GM23248 (cell line): ENCODE data around the gene MAN1B1. TPM values are rescaled to one million over a fixed set of nuclear protein-coding genes. Genes with fewer than 3 reads are reported as not detected.
A peak's percentile ranks its signal among the peaks of the same experiment; 100 is the strongest.

Experiments
- DNase-seq: peaks from one replicate; pipeline ENCODE4 v3.0.0-alpha.2; 2015
- H2AFZ ChIP-seq: fragments of 200-600 bp; sonication (generic); 2 replicates; pipeline ENCODE4 v1.6.1; 2016; ENCODE audit warnings: antibody characterized with exemption
- H3F3A ChIP-seq: fragments of 200-600 bp; sonication (generic); 2 replicates; pipeline ENCODE4 v1.6.1; 2016; ENCODE audit warnings: mild to moderate bottlenecking, antibody characterized with exemption, mixed run types; ENCODE audit not compliant: insufficient read depth
- H3K27ac ChIP-seq: fragments of 200-600 bp; sonication (generic); 2 replicates; pipeline ENCODE4 v1.5.1; 2016; ENCODE audit warnings: mild to moderate bottlenecking
- H3K27me3 ChIP-seq: fragments of 200-600 bp; sonication (generic); replicated peaks from 2 replicates; pipeline ENCODE4 v1.6.1; 2016; ENCODE audit warnings: mild to moderate bottlenecking; ENCODE audit not compliant: insufficient read depth
- H3K36me3 ChIP-seq: fragments of 200-600 bp; sonication (generic); 2 replicates; pipeline ENCODE4 v1.6.1; 2016; ENCODE audit warnings: low read depth, mild to moderate bottlenecking
- H3K4me1 ChIP-seq: fragments of 200-600 bp; sonication (generic); 2 replicates; pipeline ENCODE4 v1.6.1; 2016; ENCODE audit warnings: mild to moderate bottlenecking; ENCODE audit not compliant: insufficient read depth
- H3K4me2 ChIP-seq: fragments of 200-600 bp; sonication (generic); one replicate; pipeline ENCODE4 v1.6.1; 2016; ENCODE audit warnings: mild to moderate bottlenecking; ENCODE audit not compliant: unreplicated experiment
- H3K4me3 ChIP-seq: fragments of 200-600 bp; sonication (generic); 2 replicates; pipeline ENCODE4 v1.5.1; 2016; ENCODE audit warnings: mild to moderate bottlenecking
- H3K79me2 ChIP-seq: fragments of 200-600 bp; sonication (generic); 2 replicates; pipeline ENCODE4 v1.6.1; 2016; ENCODE audit warnings: mild to moderate bottlenecking; ENCODE audit not compliant: insufficient read depth
- H3K9ac ChIP-seq: fragments of 200-600 bp; sonication (generic); 2 replicates; pipeline ENCODE4 v1.6.1; 2016; ENCODE audit warnings: mild to moderate bottlenecking
- H3K9me2 ChIP-seq: fragments of 200-600 bp; sonication (generic); 2 replicates; pipeline ENCODE4 v1.6.1; 2016; ENCODE audit warnings: mixed run types, mild to moderate bottlenecking, moderate library complexity; ENCODE audit not compliant: insufficient read depth
- H3K9me3 ChIP-seq: fragments of 200-600 bp; sonication (generic); one replicate; pipeline ENCODE4 v1.6.1; 2017; ENCODE audit warnings: low read depth
- H4K20me1 ChIP-seq: fragments of 200-600 bp; sonication (generic); 2 replicates; pipeline ENCODE4 v1.6.0; 2016; ENCODE audit not compliant: insufficient read depth
- EZH2 ChIP-seq: fragments of 200-600 bp; sonication (generic); IDR thresholded peaks from 2 replicates; pipeline ENCODE4 v1.6.1; 2018; ENCODE audit warnings: antibody characterized with exemption, mild to moderate bottlenecking; ENCODE audit not compliant: insufficient read depth, poor library complexity, severe bottlenecking
- EZH2phosphoT487 ChIP-seq: fragments of 200-600 bp; sonication (generic); IDR thresholded peaks from 2 replicates; pipeline ENCODE4 v1.6.1; 2018; ENCODE audit warnings: antibody characterized with exemption, moderate library complexity, mild to moderate bottlenecking, low read depth; ENCODE audit not compliant: insufficient read depth
- WGBS, 2 experiments: methylation state at CpG; one replicate each; pipeline ENCODE4 v1.1.6; 2015 to 2017; ENCODE audit warnings: low lambda C conversion rate in 2 of 2, low coverage in 1 of 2; ENCODE audit errors: missing lambda C conversion rate in 2 of 2; 5-methylcytosine and 5-hydroxymethylcytosine counted together
- in situ Hi-C: fragments of 300-500 bp; cut with MboI; formaldehyde crosslinking; loops from 2 replicates; pipeline ENCODE4 v1.15.0; 2020
- polyA plus RNA-seq: library from polyadenylated mRNA; unstranded; fragments of >200 nt; fragmentation: Nextera tagmentation; extraction: Ambion mirVana; gene quantifications from 2 replicates; pipeline ENCODE4 v1.2.1, GENCODE V29; 2016
- total RNA-seq: library from RNA; depleted of rRNA; stranded (reverse); fragments of >200 nt; shearing (Covaris generic); gene quantifications from 2 replicates; pipeline ENCODE4 v1.2.3, GENCODE V29; 2014

Gene MAN1B1
- total and polyA plus RNA-seq, 2 experiments from 2014 or later, result 101 to 136 TPM

GRCh38 chr9:137064880-137065164 is 22.0 kb upstream of the MAN1B1 start:
- Histone ChIP-seq H3K79me2 (no peaks in the 10 kb centered on the region), H3K27ac (no peak overlapping the region), H3F3A (no peaks in the 10 kb centered on the region), H3K9me2 (no peaks in the 10 kb centered on the region), H3K4me2 (no peak overlapping the region), H3K36me3 (no peaks in the 10 kb centered on the region), H2AFZ (no peak overlapping the region), H3K4me1 (no peaks in the 10 kb centered on the region), H3K9ac (no peak overlapping the region), H3K4me3 (no peak overlapping the region), H4K20me1 (no peaks in the 10 kb centered on the region), H3K27me3 (no peaks in the 10 kb centered on the region), H3K9me3 (no peaks in the 10 kb centered on the region)
- WGBS, 2 experiments, result 40 to 68% methylated on average over 1 to 12 of the region's 12 CpGs
- in situ Hi-C loops, result no loop called here
- TF ChIP-seq EZH2 (no peak), EZH2phosphoT487 (no peak)
- DNase-seq, result no peak

DNA sequence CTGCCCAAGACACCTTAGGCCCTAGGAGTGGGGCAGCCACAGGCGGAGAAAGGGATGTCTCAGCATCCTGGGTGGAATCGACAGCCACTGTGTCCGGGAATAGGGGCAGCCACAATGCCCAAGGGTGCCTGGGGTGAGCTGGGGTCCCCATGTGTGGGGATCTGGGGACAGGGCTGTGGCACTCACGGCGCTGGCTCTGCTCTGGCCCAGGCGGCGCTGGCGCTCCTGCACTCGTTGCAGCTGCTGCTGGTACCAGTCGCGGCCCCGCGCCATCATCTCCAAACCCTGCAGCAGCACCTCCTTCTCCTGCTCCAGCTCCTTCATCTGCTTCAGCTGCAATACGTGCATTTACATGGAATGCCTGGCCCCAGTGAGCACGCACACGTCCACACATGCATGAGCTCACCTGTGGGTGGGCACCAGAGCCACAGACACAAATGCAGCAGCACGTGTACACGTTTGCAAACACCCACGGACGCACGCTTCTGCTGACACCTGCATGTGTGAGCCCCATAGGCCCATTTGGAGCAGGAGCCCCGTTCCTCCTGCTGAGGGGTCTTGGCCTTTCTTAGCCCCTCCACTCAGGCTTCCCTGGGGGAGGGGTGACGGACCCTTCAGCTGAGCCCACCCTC is 21.3 kb upstream of the MAN1B1 start:
- Histone ChIP-seq H3K4me1 (no peaks in the 10 kb centered on the region), H3K27ac (no peak overlapping the region), H2AFZ (no peak overlapping the region), H3K79me2 (no peaks in the 10 kb centered on the region), H3K27me3 (no peaks in the 10 kb centered on the region), H3F3A (no peaks in the 10 kb centered on the region), H3K9ac (no peak overlapping the region), H3K4me2 (no peak overlapping the region), H3K36me3 (no peaks in the 10 kb centered on the region), H3K9me2 (no peaks in the 10 kb centered on the region), H3K4me3 (no peak overlapping the region), H3K9me3 (no peaks in the 10 kb centered on the region), H4K20me1 (no peaks in the 10 kb centered on the region)
- in situ Hi-C loops, result no loop called here
- TF ChIP-seq EZH2, result no peak
- TF ChIP-seq EZH2phosphoT487, result no peak
- 79 to 83% methylated on average over 23 of the region's 23 CpGs for WGBS, 2 experiments
- DNase-seq, result no peak

- Histone ChIP-seq H3K4me2 (no peak overlapping the region), H3K79me2 (no peaks in the 10 kb centered on the region), H3K27ac (no peak overlapping the region), H3K36me3 (no peaks in the 10 kb centered on the region), H3K27me3 (no peaks in the 10 kb centered on the region), H3F3A (no peaks in the 10 kb centered on the region), H3K9me3 (no peaks in the 10 kb centered on the region), H3K9me2 (no peaks in the 10 kb centered on the region), H4K20me1 (no peaks in the 10 kb centered on the region), H3K9ac (no peak overlapping the region), H3K4me3 (no peak overlapping the region), H2AFZ (no peak overlapping the region), H3K4me1 (no peaks in the 10 kb centered on the region)
- 86 to 88% methylated on average over 18 to 26 of the region's 26 CpGs for WGBS, 2 experiments
- no peak for DNase-seq
- in situ Hi-C loops, result no loop called here
- TF ChIP-seq EZH2 (no peak), EZH2phosphoT487 (no peak)
Observed at GRCh38 chr9:137066096-137066861, 20.5 kb upstream of the MAN1B1 start.

DNA sequence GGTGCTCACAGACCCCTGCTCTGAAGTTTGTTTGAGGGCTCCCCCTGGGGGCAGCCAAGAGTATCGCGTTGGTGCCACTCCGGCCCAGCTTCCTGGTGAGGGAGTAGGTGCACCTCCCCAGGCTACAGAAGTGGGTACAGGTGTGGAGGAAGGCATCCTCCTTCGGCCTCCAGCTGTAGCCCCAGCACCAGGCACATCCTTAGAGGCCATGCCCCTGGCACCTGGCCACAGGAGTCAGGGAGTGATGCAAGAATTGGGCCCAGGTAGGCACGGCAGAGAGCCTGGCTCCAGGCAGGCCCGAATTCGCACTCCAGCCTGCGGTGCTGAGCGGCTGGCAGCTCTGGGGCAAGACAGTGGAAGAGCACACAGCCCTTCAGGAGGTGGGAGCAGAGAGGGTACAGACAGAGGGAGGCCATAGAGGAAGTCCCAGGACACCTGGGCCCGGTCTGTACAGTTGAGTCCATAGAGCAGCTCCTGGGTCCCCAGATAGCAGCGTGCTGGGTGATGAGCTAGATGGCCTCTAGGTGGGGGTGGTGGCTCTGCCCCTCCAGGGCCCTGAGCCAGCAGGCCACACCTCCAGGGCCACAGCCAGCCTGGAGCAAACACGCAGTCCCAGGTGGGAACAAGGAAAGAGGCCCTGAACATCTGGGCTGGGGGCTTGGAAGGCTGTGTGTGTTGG is 18.8 kb upstream of the MAN1B1 start:
- H3K4me2 ChIP-seq, result no peak overlapping the region
- no peaks in the 10 kb centered on the region for H3F3A ChIP-seq
- H3K9me3 ChIP-seq, result no peaks in the 10 kb centered on the region
- in situ Hi-C loops, result no loop called here
- no peaks in the 10 kb centered on the region for H3K4me1 ChIP-seq
- no peak overlapping the region for H2AFZ ChIP-seq
- no peaks in the 10 kb centered on the region for H3K27me3 ChIP-seq
- 51 to 52% methylated on average over 12 of the region's 12 CpGs for WGBS, 2 experiments
- no peaks in the 10 kb centered on the region for H3K9me2 ChIP-seq
- no peaks in the 10 kb centered on the region for H3K36me3 ChIP-seq
- H3K27ac ChIP-seq, result no peak overlapping the region
- H3K79me2 ChIP-seq, result no peaks in the 10 kb centered on the region
- DNase-seq, result peak; percentile 82
- no peak for TF ChIP-seq EZH2
- no peak for TF ChIP-seq EZH2phosphoT487
- H4K20me1 ChIP-seq, result no peaks in the 10 kb centered on the region
- H3K4me3 ChIP-seq, result no peak overlapping the region
- H3K9ac ChIP-seq, result no peak overlapping the region
